COR-L47 (cell line): Measurements from ENCODE around the gene MAML2.
"Not testable (repeated sequence)": the region's sequence is repeated elsewhere in the genome, so short reads cannot be mapped to it uniquely, and the experiment has no call there.

Source experiments
- DNase-seq: peaks from one replicate; lab custom pipeline; 2025; lab: John Stamatoyannopoulos, UW

Gene MAML2

GRCh38 chr11:96292291-96293010 is 50.5 kb downstream of the MAML2 start:
- no peak for DNase-seq

- no peak for DNase-seq
These were observed 52.4 kb downstream of the MAML2 start for GRCh38 chr11:96290631-96291030.

- no peak for DNase-seq
These were observed 53.0 kb downstream of the MAML2 start for GRCh38 chr11:96290031-96290430.

DNA sequence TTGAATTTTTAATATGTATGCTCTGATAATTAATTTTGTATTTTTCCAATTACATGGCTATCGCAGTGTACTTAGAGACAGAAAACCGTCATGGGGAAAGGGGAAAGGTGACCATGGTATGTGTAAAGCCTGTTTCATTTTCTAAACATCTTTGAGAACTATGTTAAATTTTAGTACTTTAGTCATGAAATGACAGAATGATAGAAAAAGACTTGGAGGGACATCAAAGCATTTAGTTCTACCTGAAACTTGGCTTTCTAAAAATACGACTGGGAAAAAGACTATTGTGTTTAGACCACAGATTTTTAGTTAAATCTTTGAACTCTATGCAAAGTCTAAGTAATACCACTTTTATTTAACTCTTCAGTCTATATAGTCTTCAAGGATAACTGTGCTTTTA is 54.1 kb downstream of the MAML2 start:
- no peak for DNase-seq

DNA sequence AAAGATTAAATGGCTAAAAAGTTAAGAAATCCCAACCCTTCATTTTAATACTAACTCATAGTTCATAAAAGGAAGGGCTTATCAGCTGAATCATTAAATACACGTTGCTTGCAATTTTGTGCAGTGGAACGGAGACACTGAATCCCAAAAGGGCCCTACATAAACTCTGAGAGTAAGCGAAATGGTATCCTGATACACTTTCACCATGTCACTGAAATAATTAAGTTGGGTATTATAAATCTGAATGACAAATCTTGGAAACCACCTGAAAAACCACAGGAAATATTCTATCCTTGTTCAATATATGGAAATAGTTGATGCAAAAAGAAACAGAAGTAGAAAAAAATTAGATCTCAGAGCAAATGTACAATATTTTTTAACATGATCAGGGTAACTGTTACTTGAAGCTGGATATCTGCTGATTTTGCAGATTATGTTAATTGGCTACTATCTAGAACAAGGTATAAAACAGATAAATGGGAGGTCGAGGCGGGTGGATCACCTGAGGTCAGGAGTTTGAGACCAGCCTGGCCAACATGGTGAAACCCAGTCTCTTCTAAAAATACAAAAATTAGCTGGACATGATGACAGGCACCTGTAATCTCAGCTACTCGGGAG is 55.1 kb downstream of the MAML2 start:
- DNase-seq = no peak

GRCh38 chr11:96285985-96286384 is 57.0 kb downstream of the MAML2 start:
- not testable (repeated sequence) for DNase-seq

- DNase-seq = no peak
These were observed 58.1 kb downstream of the MAML2 start for GRCh38 chr11:96284917-96285316.

DNA sequence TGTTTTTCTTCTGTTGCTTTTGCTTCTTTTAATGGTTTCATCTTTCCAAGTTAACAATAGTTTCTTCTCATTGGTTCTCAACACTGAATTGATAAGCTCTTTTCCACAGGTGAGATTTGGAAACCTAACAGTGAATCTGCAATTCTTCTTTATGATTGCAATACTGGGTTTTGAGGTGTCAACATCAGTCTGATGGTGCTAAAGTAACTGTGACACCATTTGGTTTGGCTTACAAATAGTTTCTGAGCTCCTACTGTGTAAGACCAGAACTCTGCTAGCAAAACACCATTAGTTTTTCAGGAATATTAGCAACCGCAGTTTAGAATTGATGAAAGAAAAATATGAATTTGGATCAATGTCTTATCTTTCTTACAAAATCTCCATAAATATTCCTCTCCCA is 58.6 kb downstream of the MAML2 start:
- no peak for DNase-seq

DNA sequence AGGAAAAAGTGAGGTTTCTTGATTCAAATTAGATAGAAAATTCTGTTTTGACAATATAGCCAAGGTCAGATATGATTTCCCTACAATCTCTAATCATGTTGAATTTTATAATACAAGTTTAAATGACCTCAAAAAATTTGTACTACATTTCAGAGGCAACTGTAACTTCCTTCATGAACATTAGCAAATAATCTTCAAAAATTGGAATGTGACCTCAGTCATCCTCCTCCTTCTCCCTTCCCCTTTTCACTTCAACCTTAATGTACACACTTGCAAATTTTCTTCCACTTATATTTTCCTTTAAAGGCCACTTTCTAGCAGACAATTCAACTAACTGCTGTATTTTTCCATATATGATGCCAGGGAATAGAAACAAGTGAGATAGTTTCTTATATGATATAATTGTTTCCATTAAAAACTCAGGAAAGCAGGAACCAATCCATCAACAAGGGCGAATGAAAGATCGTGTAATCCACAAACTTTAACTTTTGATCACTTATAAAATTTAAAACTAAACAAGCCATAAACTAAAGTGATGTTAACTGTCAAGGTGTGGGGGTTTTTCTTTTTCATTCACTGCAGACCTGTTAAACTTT is 60.3 kb downstream of the MAML2 start:
- no peak for DNase-seq

- no peak for DNase-seq
These were observed 62.6 kb downstream of the MAML2 start for GRCh38 chr11:96280444-96280843.

GRCh38 chr11:96279896-96280290 is 63.1 kb downstream of the MAML2 start:
- DNase-seq = no peak

- no peak for DNase-seq
These were observed 63.7 kb downstream of the MAML2 start for GRCh38 chr11:96279018-96279895.

DNA sequence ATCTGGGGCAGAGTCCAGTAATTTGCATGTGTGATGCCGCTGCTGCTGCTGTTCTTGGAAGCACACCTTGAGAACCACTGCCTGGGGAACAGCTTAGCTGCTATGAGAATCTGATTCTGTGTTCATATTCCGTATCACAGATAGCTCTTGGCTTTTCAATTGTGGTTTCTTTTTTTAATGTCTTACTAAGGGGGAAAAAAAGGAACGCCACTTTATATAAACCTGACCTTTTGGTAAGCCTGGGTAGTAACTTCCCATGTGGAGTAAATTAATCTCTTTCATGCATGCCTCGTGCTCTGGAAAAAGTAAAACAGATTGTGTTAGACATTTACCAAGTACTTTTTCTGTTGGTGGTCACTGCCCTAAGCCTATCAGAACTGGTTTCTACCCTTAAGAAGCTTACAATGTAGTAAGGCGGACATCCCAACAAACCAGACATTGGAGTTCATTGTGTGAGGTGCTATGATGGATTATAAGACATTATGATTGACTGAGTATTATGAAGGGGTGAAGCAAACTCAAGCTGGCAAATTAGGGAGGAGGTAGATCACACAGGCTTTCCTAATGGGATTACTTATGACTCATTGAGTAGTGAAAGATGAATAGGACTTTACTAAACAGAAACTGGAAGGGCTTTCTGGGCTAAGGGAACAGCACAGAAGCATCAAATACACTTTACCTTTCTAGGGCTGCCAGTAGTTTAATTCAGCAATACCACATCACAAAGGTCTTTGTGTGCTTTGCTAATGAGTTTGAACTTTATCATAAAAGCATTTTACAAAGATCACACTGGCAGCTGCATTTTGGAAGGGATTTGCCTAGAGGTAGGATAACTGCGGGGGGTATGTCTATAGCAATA is 64.7 kb downstream of the MAML2 start:
- peak; percentile 26 for DNase-seq

DNA sequence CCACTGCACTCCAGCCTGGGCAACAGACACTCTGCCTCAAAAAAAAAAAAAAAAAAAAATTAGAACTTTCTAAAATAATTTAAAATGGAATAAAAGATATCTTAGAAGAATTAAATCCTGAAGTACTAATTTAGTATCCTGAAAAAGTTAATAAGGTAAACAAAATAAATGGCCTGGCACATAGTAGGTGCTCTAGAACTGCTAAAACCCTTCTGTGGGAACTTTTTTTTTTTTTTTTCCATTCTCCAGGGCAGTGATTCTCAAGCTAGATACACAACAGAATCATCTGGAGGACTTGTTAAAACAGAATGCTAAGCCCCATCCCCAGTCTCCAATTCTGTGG is 65.3 kb downstream of the MAML2 start:
- DNase-seq = no peak

- no peak for DNase-seq
These were observed 66.2 kb downstream of the MAML2 start for GRCh38 chr11:96276836-96277235.

- no peak for DNase-seq
These were observed 67.0 kb downstream of the MAML2 start for GRCh38 chr11:96275801-96276594.

GRCh38 chr11:96273507-96273906 is 69.5 kb downstream of the MAML2 start:
- no peak for DNase-seq

- no peak for DNase-seq
These were observed 70.3 kb downstream of the MAML2 start for GRCh38 chr11:96272529-96273222.

- no peak for DNase-seq
These were observed 71.2 kb downstream of the MAML2 start for GRCh38 chr11:96271777-96272176.

- DNase-seq = not testable (repeated sequence)
These were observed 71.6 kb downstream of the MAML2 start for GRCh38 chr11:96271352-96271751.
